K562 (cell line): ENCODE results near the gene SLCO3A1. TPM values are rescaled to one million over a fixed set of nuclear protein-coding genes. Genes with fewer than 3 reads are reported as not detected.

Experiments used
- ATAC-seq: fragments of 200-7000 bp; cut with Tn5 transposase; 3 replicates; pipeline ENCODE4 v1.9.1; 2020; ENCODE audit warnings: moderate library complexity
- BruUV-seq: library from RNA; stranded (reverse); fragments of 400-500 nt; replicated peaks from 2 replicates; lab custom pipeline; 2021; lab: Mats Ljungman, UMichigan
- CTCF ChIA-PET: fragments of 300-600 bp; formaldehyde crosslinking; extraction: SDS; loops from one replicate; lab custom pipeline; 2021; ENCODE audit warnings: low intra/inter-chr PET ratio; lab: Yijun Ruan, JAX
- POLR2A ChIA-PET: fragments of 300-600, 350-650 bp; sonication (Branson Sonifier 250); formaldehyde crosslinking; extraction: SDS; loops from one replicate; lab custom pipeline; 2021; ENCODE audit warnings: antibody characterized with exemption, inconsistent platforms; lab: Yijun Ruan, JAX
- DNase-seq, 4 experiments: peaks; one replicate each; pipeline versions ENCODE4 v3.0.0 to v3.0.0-alpha.2; 2011 to 2018; ENCODE audit warnings: low spot score in 3 of 4, mixed read lengths in 3 of 4; ENCODE audit errors: extremely low read depth in 1 of 4
- FAIRE-seq: peaks from 2 replicates; lab custom pipeline; 2011; peaks lifted over from hg19 to GRCh38; lab: Jason Lieb, UNC
- H2AFZ ChIP-seq: 2 replicates; pipeline ENCODE4 v1.6.0; 2011; ENCODE audit warnings: low read depth, low read length, control low read depth, inconsistent platforms
- H3K27ac ChIP-seq: fragments of 200-600 bp; 3 replicates; pipeline ENCODE4 v1.8.0; 2011; ENCODE audit warnings: low read depth, mild to moderate bottlenecking, control low read depth, inconsistent platforms, low read length, moderate library complexity, mixed read lengths; ENCODE audit errors: extremely low read depth
- H3K27me3 ChIP-seq, 2 experiments: fragments of 300-600 bp in 1 of 2; 2 replicates in 1 of 2; 3 replicates in 1 of 2; pipeline versions ENCODE4 v1.6.0 to v1.8.0; 2011; ENCODE audit warnings: inconsistent platforms in 2 of 2, low read length in 2 of 2, mild to moderate bottlenecking in 1 of 2, mixed read lengths in 1 of 2, moderate library complexity in 1 of 2; ENCODE audit not compliant: control insufficient read depth in 2 of 2, insufficient read depth in 2 of 2
- H3K36me3 ChIP-seq: fragments of 300-600 bp; 3 replicates; pipeline ENCODE4 v1.8.0; 2011; ENCODE audit warnings: mild to moderate bottlenecking, low read length, inconsistent platforms; ENCODE audit not compliant: control insufficient read depth, insufficient read depth
- H3K4me1 ChIP-seq, 2 experiments: fragments of 200-600 bp in 1 of 2; replicated peaks in 1 of 2; 2 replicates in 1 of 2; 3 replicates in 1 of 2; pipeline versions ENCODE4 v1.5.1 to v1.8.0; 2011; ENCODE audit warnings: inconsistent platforms in 2 of 2, low read length in 2 of 2, mild to moderate bottlenecking in 1 of 2, mixed read lengths in 1 of 2, moderate library complexity in 1 of 2; ENCODE audit not compliant: control insufficient read depth in 2 of 2, insufficient read depth in 2 of 2
- H3K4me2 ChIP-seq: 2 replicates; pipeline ENCODE4 v1.6.1; 2011; ENCODE audit warnings: low read length, control low read depth, inconsistent platforms, mixed read lengths; ENCODE audit not compliant: insufficient read depth
- H3K4me3 ChIP-seq: fragments of 200-600 bp; sonication (generic), shearing (Covaris generic); 2 replicates; pipeline ENCODE4 v1.5.1; 2016; ENCODE audit warnings: control low read depth, inconsistent platforms
- H3K79me2 ChIP-seq: fragments of 200-600 bp; 3 replicates; pipeline ENCODE4 v1.8.0; 2011; ENCODE audit warnings: low read length, inconsistent platforms; ENCODE audit not compliant: control insufficient read depth, insufficient read depth
- H3K9ac ChIP-seq, 2 experiments: 2 replicates each; pipeline versions ENCODE4 v1.6.0 to v1.6.1; 2011; ENCODE audit warnings: low read depth in 2 of 2, low read length in 2 of 2, control low read depth in 1 of 2, inconsistent platforms in 1 of 2, mild to moderate bottlenecking in 1 of 2, mixed read lengths in 1 of 2; ENCODE audit not compliant: insufficient read depth in 1 of 2
- H3K9me1 ChIP-seq: one replicate; pipeline ENCODE4 v1.6.0; 2011; ENCODE audit warnings: inconsistent platforms, mild to moderate bottlenecking, low read length, moderate library complexity; ENCODE audit not compliant: control insufficient read depth, insufficient read depth
- H3K9me3 ChIP-seq: replicated peaks from 2 replicates; pipeline ENCODE4 v1.5.1; 2011; ENCODE audit warnings: low read depth, low read length, inconsistent platforms; ENCODE audit not compliant: control insufficient read depth, insufficient read depth
- H4K20me1 ChIP-seq: replicated peaks from 2 replicates; pipeline ENCODE4 v1.6.1; 2011; ENCODE audit warnings: low read length, inconsistent platforms, mixed read lengths; ENCODE audit not compliant: control insufficient read depth, insufficient read depth
- ADNP ChIP-seq: fragments of 200-800 bp; sonication (Bioruptor generic); IDR thresholded peaks from 2 replicates; pipeline ENCODE4 v1.6.1; 2016; ENCODE audit warnings: missing genetic modification characterization, missing compliant biosample characterization
- BRD9 ChIP-seq: fragments of 450-650 bp; IDR thresholded peaks from 2 replicates; pipeline ENCODE4 v1.6.1; 2018; ENCODE audit warnings: low read depth; ENCODE audit not compliant: partially characterized antibody
- PTTG1 ChIP-seq: fragments of 450-650 bp; IDR thresholded peaks from 2 replicates; pipeline ENCODE4 v1.6.1; 2016; ENCODE audit warnings: low read depth, mild to moderate bottlenecking, missing genetic modification characterization, missing compliant biosample characterization
- RNF219 ChIP-seq: fragments of 250-450 bp; sonication (Bioruptor Pico); IDR thresholded peaks from 2 replicates; pipeline ENCODE4 v1.5.0; 2022; ENCODE audit warnings: mild to moderate bottlenecking
- SMARCB1 ChIP-seq: IDR thresholded peaks from 2 replicates; pipeline ENCODE4 v1.6.1; 2011; ENCODE audit warnings: improper control_type of control experiment, low read depth; ENCODE audit not compliant: insufficient read length
- TSHZ1 ChIP-seq: fragments of 250-450 bp; sonication (Bioruptor Pico); IDR thresholded peaks from 2 replicates; pipeline ENCODE4 v1.4.0; 2020; ENCODE audit warnings: mild to moderate bottlenecking, moderate library complexity
- ZNF184 ChIP-seq: sonication (generic); formaldehyde crosslinking; IDR thresholded peaks from 2 replicates; pipeline ENCODE4 v1.5.0; 2020; ENCODE audit warnings: missing genetic modification reagents
- ZNF232 ChIP-seq: sonication (generic); formaldehyde crosslinking; IDR thresholded peaks from 2 replicates; pipeline ENCODE4 v1.8.0; 2022; ENCODE audit warnings: mild to moderate bottlenecking, missing genetic modification reagents
- WGBS: fragments of 100-300 bp; shearing (Covaris generic); methylation state at CpG from one replicate; pipeline ENCODE4 v1.1.6; 2016; ENCODE audit warnings: low coverage, mixed read lengths; ENCODE audit not compliant: insufficient coverage; ENCODE audit errors: missing lambda C conversion rate; 5-methylcytosine and 5-hydroxymethylcytosine counted together
- in situ Hi-C: fragments of 300-500 bp; cut with MboI; formaldehyde crosslinking; loops from 4 replicates; pipeline ENCODE4 v1.15.0; 2018; ENCODE audit warnings: inconsistent platforms, mixed read lengths
- intact Hi-C: fragments of 100-400 bp; cut with micrococcal nuclease; formaldehyde crosslinking; loops from 2 replicates; pipeline ENCODE4 v1.14.2; 2022
- polyA plus RNA-seq, 8 experiments: library from polyadenylated mRNA; depleted of rRNA in 4 of 8; stranded (reverse) in 5 of 8; unstranded in 3 of 8; fragments of >200 nt; fragmentation: Nextera tagmentation in 2 of 8; fragmentation: Illumina TruSeq in 1 of 8; extraction: Ambion mirVana in 2 of 8; extraction: Trizol in 1 of 8; gene quantifications; 2 replicates each; pipeline versions ENCODE4 v1.2.1 to v1.2.3, GENCODE V29; 2011 to 2014; ENCODE audit warnings: inconsistent platforms in 1 of 8, missing spikeins in 1 of 8
- total RNA-seq, 7 experiments: library from RNA; depleted of rRNA in 6 of 7; stranded (reverse); fragments of >200 nt in 6 of 7; fragmentation: Illumina TruSeq in 2 of 7; extraction: Trizol in 2 of 7; gene quantifications; 2 replicates each; pipeline versions ENCODE4 v1.2.1 to v1.2.3, GENCODE V29; 2011 to 2021; ENCODE audit warnings: low replicate concordance in 1 of 7
- TF ChIP-seq, protein P1 (sequence below): fragments of 200-800 bp; sonication (Bioruptor generic); IDR thresholded peaks from 2 replicates; pipeline ENCODE4 v1.6.1; 2017; ENCODE audit warnings: missing genetic modification characterization, missing compliant biosample characterization
- TF ChIP-seq, protein P2 (sequence below): fragments of 450-650 bp; IDR thresholded peaks from 2 replicates; pipeline ENCODE4 v1.6.1; 2016; ENCODE audit warnings: antibody characterized with exemption
- TF ChIP-seq, protein P3 (sequence below), 2 experiments: IDR thresholded peaks; 2 replicates each; pipeline ENCODE4 v1.6.1; 2011; ENCODE audit warnings: borderline replicate concordance in 1 of 2, control low read depth in 1 of 2, low read depth in 1 of 2, low read length in 1 of 2, mild to moderate bottlenecking in 1 of 2, mixed read lengths in 1 of 2, moderate library complexity in 1 of 2; ENCODE audit not compliant: insufficient read depth in 1 of 2, insufficient read length in 1 of 2, poor library complexity in 1 of 2, severe bottlenecking in 1 of 2; ENCODE audit errors: extremely low read depth in 1 of 2

The SLCO3A1 gene
- total and polyA plus RNA-seq, 9 of the 15 experiments (the other 6 are each of a cell fraction or from before 2014, with no cell fraction given): 0.01 to 0.84 (median 0.06) TPM; not detected in 3

- Histone ChIP-seq H3K36me3 (no peaks in the 10 kb centered on the region), H2AFZ (no peak overlapping the region), H3K9me3 (no peaks in the 10 kb centered on the region), H3K4me2 (no peak overlapping the region), H3K4me1 (no peaks in the 10 kb centered on the region), H3K4me3 (no peak overlapping the region), H3K9ac (no peak overlapping the region), H3K27ac (no peak overlapping the region), H3K27me3 (no peaks in the 10 kb centered on the region; a peak in 2 of 5 replicates), H4K20me1 (no peaks in the 10 kb centered on the region; the same call in 1 of the 2 replicates), H3K9me1 (no peaks in the 10 kb centered on the region), H3K79me2 (no peaks in the 10 kb centered on the region)
- FAIRE-seq: no peak
- 0% methylated on average over 2 of the region's 3 CpGs for WGBS
- ATAC-seq: no peak
- DNase-seq: no peak
- ChIA-PET CTCF (no interaction called here), POLR2A (interaction anchor here (0.6 to 1.2 kb wide), 3 partner anchors 9 to 800 kb away, joined by 3 read pairs; no protein-coding TSS in a partner anchor)
- intact Hi-C loops (no loop called here), in situ Hi-C loops (no loop called here)
- BruUV-seq: no TSS peak
- no peak for TF ChIP-seq BRD9
- TF ChIP-seq, protein P1, sequence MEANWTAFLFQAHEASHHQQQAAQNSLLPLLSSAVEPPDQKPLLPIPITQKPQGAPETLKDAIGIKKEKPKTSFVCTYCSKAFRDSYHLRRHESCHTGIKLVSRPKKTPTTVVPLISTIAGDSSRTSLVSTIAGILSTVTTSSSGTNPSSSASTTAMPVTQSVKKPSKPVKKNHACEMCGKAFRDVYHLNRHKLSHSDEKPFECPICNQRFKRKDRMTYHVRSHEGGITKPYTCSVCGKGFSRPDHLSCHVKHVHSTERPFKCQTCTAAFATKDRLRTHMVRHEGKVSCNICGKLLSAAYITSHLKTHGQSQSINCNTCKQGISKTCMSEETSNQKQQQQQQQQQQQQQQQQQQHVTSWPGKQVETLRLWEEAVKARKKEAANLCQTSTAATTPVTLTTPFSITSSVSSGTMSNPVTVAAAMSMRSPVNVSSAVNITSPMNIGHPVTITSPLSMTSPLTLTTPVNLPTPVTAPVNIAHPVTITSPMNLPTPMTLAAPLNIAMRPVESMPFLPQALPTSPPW (CRISPR knock-in tag): no peak
- no peak for TF ChIP-seq PTTG1 (tag)
- TF ChIP-seq, protein P2, sequence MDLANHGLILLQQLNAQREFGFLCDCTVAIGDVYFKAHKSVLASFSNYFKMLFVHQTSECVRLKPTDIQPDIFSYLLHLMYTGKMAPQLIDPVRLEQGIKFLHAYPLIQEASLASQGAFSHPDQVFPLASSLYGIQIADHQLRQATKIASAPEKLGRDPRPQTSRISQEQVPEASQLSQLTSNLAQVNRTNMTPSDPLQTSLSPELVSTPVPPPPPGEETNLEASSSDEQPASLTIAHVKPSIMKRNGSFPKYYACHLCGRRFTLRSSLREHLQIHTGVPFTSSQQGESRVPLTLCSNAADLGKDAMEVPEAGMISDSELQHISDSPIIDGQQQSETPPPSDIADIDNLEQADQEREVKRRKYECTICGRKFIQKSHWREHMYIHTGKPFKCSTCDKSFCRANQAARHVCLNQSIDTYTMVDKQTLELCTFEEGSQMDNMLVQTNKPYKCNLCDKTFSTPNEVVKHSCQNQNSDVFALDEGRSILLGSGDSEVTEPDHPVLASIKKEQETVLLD: no peak
- TF ChIP-seq ZNF232: no peak
- TF ChIP-seq, protein P3, sequence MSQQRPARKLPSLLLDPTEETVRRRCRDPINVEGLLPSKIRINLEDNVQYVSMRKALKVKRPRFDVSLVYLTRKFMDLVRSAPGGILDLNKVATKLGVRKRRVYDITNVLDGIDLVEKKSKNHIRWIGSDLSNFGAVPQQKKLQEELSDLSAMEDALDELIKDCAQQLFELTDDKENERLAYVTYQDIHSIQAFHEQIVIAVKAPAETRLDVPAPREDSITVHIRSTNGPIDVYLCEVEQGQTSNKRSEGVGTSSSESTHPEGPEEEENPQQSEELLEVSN (IDR thresholded peaks at IDR 0.05; ENCODE audit: borderline replicate concordance in 1 of 2, extremely low read depth in 1 of 2, insufficient read depth in 1 of 2, insufficient read length in 1 of 2, low read depth in 1 of 2, low read length in 1 of 2, poor library complexity in 1 of 2, severe bottlenecking in 1 of 2): no peak
- TF ChIP-seq ZNF184 (CRISPR knock-in tag): no peak
- TF ChIP-seq SMARCB1: no peak
- TF ChIP-seq TSHZ1 (CRISPR knock-in tag): no peak
- TF ChIP-seq RNF219 (CRISPR knock-in tag): no peak
- TF ChIP-seq ADNP (tag): no peak
These were observed 260.3 kb downstream of the SLCO3A1 start for GRCh38 chr15:92113832-92114231.
